Heart left ventricle (tissue), 16 donors: ENCODE data around the gene SF3A2. TPM values are rescaled to one million over a fixed set of nuclear protein-coding genes. Genes with fewer than 3 reads are reported as not detected.

Experiments used
- ATAC-seq, 4 donors: fragments of 200-7000 bp; cut with Tn5 transposase; one replicate each; pipeline ENCODE4 v1.9.1; 2020 to 2022; ENCODE audit warnings: moderate library complexity in 4 of 4, mild to moderate bottlenecking in 3 of 4, moderate number of reproducible peaks in 1 of 4
- DNase-seq, 5 donors: peaks; one replicate each; pipeline ENCODE4 v3.0.0-alpha.2; 2020
- H3K27ac ChIP-seq, 12 donors: fragments of 200-600 bp; sonication (generic) in 4 of 12; one replicate each; pipeline versions ENCODE4 v1.5.0 to v1.8.0; 2016 to 2022; ENCODE audit warnings: mild to moderate bottlenecking in 2 of 12
- H3K27me3 ChIP-seq, 9 donors: fragments of 200-600 bp; sonication (generic) in 2 of 9; one replicate each; pipeline versions ENCODE4 v1.5.1 to v1.8.0; 2016 to 2022; ENCODE audit warnings: mild to moderate bottlenecking in 3 of 9
- H3K36me3 ChIP-seq, 9 donors: fragments of 200-600 bp; sonication (generic) in 2 of 9; one replicate each; pipeline versions ENCODE4 v1.5.0 to v1.8.0; 2018 to 2022; ENCODE audit warnings: mild to moderate bottlenecking in 2 of 9
- H3K4me1 ChIP-seq, 12 donors: fragments of 200-600 bp; sonication (generic) in 4 of 12; one replicate each; pipeline versions ENCODE4 v1.5.0 to v1.8.0; 2016 to 2022; ENCODE audit warnings: mild to moderate bottlenecking in 3 of 12
- H3K4me3 ChIP-seq, 12 donors: fragments of 200-600 bp; sonication (generic) in 4 of 12; one replicate each; pipeline versions ENCODE4 v1.5.0 to v1.8.0; 2017 to 2022; ENCODE audit warnings: mild to moderate bottlenecking in 9 of 12, moderate library complexity in 4 of 12
- H3K9me3 ChIP-seq, 12 donors: fragments of 200-600 bp; sonication (generic) in 4 of 12; one replicate each; pipeline versions ENCODE4 v1.5.0 to v1.8.0; 2016 to 2022; ENCODE audit warnings: mild to moderate bottlenecking in 1 of 12
- POLR2A ChIP-seq, 2 donors: fragments of 450-650 bp; IDR thresholded peaks; one replicate each; pipeline ENCODE4 v1.6.1; 2017; ENCODE audit warnings: antibody characterized with exemption in 2 of 2, mild to moderate bottlenecking in 2 of 2, moderate library complexity in 2 of 2
- WGBS, 4 donors: extraction: QIAGEN DNeasy Blood & Tissue Kit in 2 of 4; methylation state at CpG; one replicate each; pipeline versions ENCODE4 v1.1.5 to v1.1.7; 2013 to 2018; 5-methylcytosine and 5-hydroxymethylcytosine counted together
- intact Hi-C, 10 donors: fragments of 100-400 bp; cut with DNase I; formaldehyde crosslinking; loops; one replicate each; pipeline versions ENCODE4 v1.11.1 to v1.14.2; 2022
- polyA plus RNA-seq, 2 donors: library from polyadenylated mRNA; stranded (reverse); fragments of 200-250 nt; gene quantifications; one replicate each; pipeline ENCODE4 v1.2.3, GENCODE V29; 2013
- total RNA-seq, 9 donors: library from RNA; depleted of rRNA in 2 of 9; stranded (reverse); fragments of >200 nt in 2 of 9; fragmentation: NEBNext Ultra II Directional in 3 of 9; extraction: Animal tissue kit (Norgen Biotek cat#: 25700) in 3 of 9; gene quantifications; one replicate each; pipeline versions ENCODE4 v1.1.0 to v1.2.4, GENCODE V29; 2016 to 2023
- TF ChIP-seq, protein P1 (sequence below), 12 donors: fragments of 200-600 bp; sonication (generic) in 4 of 12; IDR thresholded peaks; one replicate each; pipeline versions ENCODE4 v1.5.0 to v1.8.0; 2018 to 2022; ENCODE audit warnings: antibody characterized with exemption in 12 of 12, mild to moderate bottlenecking in 5 of 12
- donor health status: ischemic (EF 13 %, LVEDD 7.1; RV severe dilation, severe dysfunction).
- donor health status: healthy with polysubstance abuse.
- donor health status: DM: no; HTN: yes; CAD: no.
- donor health status: DM: no; HTN: no; CAD: no.
- donor health status: ischemic (EF 25% LVEDD 6.9; RV normal size, moderate dysfunction).
- donor health status: ischemic (EF 25% LVEDD 5.7; RV mildly dilated, moderate dysfunction).
- donor health status: healthy.
- donor health status: DM: yes; HTN: yes; CAD: no.
- donor health status: ischemic (EF 35%, LVEDD 5.7; RV mildly dilated, moderate dysfunction).
- donor health status: nonischemic (EF 11% LVEDD 7.7; RV severe dilation, severe dysfunction).
- donor health status: DM: yes; HTN: yes; CAD: no.
- donor health status: PGD.
- donor health status: ischemic (EF 29% LVEDD 5.4; RV normal size, mild dysfunction).
- donor health status: nonischemic (EF 23%, LVEDD 6.1; RV moderate dilation, normal function).

The SF3A2 gene
- total and polyA plus RNA-seq, 11 donors, result 19.2 to 43.9 (median 28.6) TPM

DNA sequence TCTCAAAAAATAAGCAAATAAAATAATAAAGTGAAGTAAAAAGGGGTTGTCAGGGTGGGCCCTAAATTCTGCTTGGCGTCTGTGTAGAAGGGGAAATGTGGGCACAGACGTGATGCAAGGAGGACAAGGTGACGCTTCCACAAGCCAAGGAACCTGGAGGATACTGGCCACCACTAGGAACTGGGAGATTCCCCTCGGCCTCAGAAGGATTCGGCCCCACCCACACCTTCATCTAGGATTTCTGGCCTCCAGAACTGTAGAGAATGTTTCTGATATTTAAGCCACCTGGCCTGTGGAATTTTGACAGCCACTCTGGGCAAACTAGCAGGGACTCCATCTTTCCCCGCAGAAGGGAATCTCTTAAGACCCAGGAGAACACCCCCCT is 1.6 kb upstream of the SF3A2 start:
- Histone ChIP-seq H3K9me3 (no peaks in the 10 kb centered on the region), H3K4me3 (peak overlapping the region; percentile 72 to 98 (median 94)), H3K36me3 (peaks cover 0 to 35% (median 27%) of the 10 kb centered on the region in 9 donors), H3K4me1 (peaks cover 10 to 68% (median 42%) of the 10 kb centered on the region in 12 donors), H3K27me3 (no peaks in the 10 kb centered on the region), H3K27ac (peak overlapping the region; percentile 92 to 100 (median 99))
- TF ChIP-seq POLR2A (IDR thresholded peaks at IDR 0.05), result no peak
- TF ChIP-seq, protein P1, sequence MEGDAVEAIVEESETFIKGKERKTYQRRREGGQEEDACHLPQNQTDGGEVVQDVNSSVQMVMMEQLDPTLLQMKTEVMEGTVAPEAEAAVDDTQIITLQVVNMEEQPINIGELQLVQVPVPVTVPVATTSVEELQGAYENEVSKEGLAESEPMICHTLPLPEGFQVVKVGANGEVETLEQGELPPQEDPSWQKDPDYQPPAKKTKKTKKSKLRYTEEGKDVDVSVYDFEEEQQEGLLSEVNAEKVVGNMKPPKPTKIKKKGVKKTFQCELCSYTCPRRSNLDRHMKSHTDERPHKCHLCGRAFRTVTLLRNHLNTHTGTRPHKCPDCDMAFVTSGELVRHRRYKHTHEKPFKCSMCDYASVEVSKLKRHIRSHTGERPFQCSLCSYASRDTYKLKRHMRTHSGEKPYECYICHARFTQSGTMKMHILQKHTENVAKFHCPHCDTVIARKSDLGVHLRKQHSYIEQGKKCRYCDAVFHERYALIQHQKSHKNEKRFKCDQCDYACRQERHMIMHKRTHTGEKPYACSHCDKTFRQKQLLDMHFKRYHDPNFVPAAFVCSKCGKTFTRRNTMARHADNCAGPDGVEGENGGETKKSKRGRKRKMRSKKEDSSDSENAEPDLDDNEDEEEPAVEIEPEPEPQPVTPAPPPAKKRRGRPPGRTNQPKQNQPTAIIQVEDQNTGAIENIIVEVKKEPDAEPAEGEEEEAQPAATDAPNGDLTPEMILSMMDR (IDR thresholded peaks at IDR 0.05), result no peak
- intact Hi-C loops, result loop anchor here in 8 of 10 donors (5.0 to 10.0 kb wide), 9 partner anchors 37 to 160 kb away; partner anchors contain the start of gene AP3D1 (in 2 of the 8)
- no peak for ATAC-seq
- no peak for DNase-seq
- WGBS, 4 donors, result 44 to 52% (median 47%) methylated on average over 6 of the region's 6 CpGs

DNA sequence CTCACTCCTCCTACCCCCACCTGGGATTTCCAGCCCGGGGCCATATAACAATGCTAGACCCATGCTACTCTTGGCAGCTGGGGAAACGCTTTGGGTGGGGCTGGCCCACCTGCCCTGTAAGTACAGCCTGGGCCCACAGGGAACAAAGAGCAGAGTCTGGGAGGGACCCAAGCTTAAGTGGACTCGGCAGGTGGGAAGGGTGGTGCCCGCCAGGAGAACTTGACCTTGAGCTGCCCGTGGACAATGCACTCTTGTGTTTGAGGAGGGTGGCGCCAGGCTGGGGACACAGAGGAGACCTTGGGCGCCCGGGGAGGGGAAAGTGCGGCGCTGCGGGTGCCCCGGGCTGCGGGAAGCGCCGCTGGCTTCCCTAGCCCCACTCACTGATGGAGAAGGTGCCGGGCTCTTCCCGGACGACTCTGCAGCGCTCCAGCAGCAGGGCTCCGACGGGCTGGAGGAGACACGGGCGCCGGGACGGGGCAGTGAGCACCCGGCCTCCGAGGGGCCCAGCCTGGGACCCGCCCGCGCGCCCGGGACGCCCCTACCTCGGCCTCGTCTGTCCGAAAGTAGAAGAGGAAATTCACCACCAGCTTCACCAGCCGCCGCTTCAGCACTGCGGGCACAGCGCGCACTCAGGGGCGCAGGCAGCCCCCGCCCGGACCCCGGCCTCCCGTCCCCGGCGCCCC is 1.1 kb upstream of the SF3A2 start:
- DNase-seq (peak in 3 of 5 donors; percentile 42 to 64 (median 64)), ATAC-seq (peak in 2 of 4 donors; percentile 4 to 14)
- intact Hi-C loops, result loop anchor here (1.0 to 10.0 kb wide), 22 partner anchors 34 to 159 kb away; partner anchors contain the start of genes AP3D1 (in 2 of the 10) and DOT1L (in 1 of the 10)
- H3K27ac ChIP-seq, result peak overlapping the region; percentile 92 to 100 (median 99)
- peak overlapping the region; percentile 72 to 98 (median 94) for H3K4me3 ChIP-seq
- 0% methylated on average over 1 to 48 of the region's 48 CpGs for WGBS, 4 donors
- H3K9me3 ChIP-seq, result no peaks in the 10 kb centered on the region
- no peaks in the 10 kb centered on the region for H3K27me3 ChIP-seq
- TF ChIP-seq, protein P1 (IDR thresholded peaks at IDR 0.05), result no peak
- no peak for TF ChIP-seq POLR2A (IDR thresholded peaks at IDR 0.05)
- H3K36me3 ChIP-seq, result peaks cover 0 to 30% (median 22%) of the 10 kb centered on the region in 9 donors
- H3K4me1 ChIP-seq, result peaks cover 14 to 73% (median 46%) of the 10 kb centered on the region in 12 donors

DNA sequence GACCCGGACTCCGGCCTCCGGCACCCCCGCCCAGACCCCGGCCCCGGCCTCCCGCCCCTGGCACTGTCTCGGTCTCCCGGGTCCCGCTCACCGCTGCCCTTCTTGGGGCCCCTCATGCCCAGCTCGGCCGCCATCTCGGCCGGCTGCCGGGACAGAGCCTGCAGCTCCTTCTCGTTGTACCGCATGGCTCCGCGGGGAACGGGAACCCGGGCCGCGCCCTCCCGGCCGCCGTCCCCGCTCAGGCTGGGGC is 635 bp upstream of the SF3A2 start:
- Histone ChIP-seq H3K4me1 (peaks cover 14 to 75% (median 51%) of the 10 kb centered on the region in 12 donors), H3K4me3 (peak overlapping the region; percentile 72 to 98 (median 94)), H3K9me3 (no peaks in the 10 kb centered on the region), H3K27me3 (no peaks in the 10 kb centered on the region), H3K36me3 (peaks cover 0 to 25% (median 17%) of the 10 kb centered on the region in 9 donors), H3K27ac (peak overlapping the region; percentile 92 to 100 (median 99))
- WGBS, 4 donors, result 0 to 1% (median 0%) methylated on average over 6 to 28 of the region's 28 CpGs
- ATAC-seq (no peak), DNase-seq (no peak)
- intact Hi-C loops, result loop anchor here (1.0 to 10.0 kb wide), 22 partner anchors 33 to 159 kb away; partner anchors contain the start of genes AP3D1 (in 2 of the 10) and DOT1L (in 1 of the 10)
- peak in 1 of 2 donors; percentile 41 for TF ChIP-seq POLR2A (IDR thresholded peaks at IDR 0.05)
- TF ChIP-seq, protein P1 (IDR thresholded peaks at IDR 0.05), result no peak
